Activated effector memory CD4-positive, alpha-beta T cell treated with Interleukin-2 at 50 U/mL for 16 hours (primary cell): ENCODE results near the gene MYO7B.

Experiments
- DNase-seq: peaks from one replicate; pipeline ENCODE4 v3.0.0-alpha.2; 2020

MYO7B gene

GRCh38 chr2:127535422-127535901 is at the start of gene MYO7B:
TSS of gene MYO7B (plus strand) at chr2:127535683. CDS start at chr2:127559723, 24,040 bp downstream.
- DNase-seq, result no peak

GRCh38 chr2:127485694-127486071 is 49.8 kb upstream of the MYO7B start:
- no peak for DNase-seq

GRCh38 chr2:127486247-127487058 is 49.0 kb upstream of the MYO7B start:
- no peak for DNase-seq

GRCh38 chr2:127490283-127490682 is 45.2 kb upstream of the MYO7B start:
- DNase-seq, result no peak

GRCh38 chr2:127498386-127498785 is 37.1 kb upstream of the MYO7B start:
- DNase-seq, result no peak

- DNase-seq, result no peak
Observed at GRCh38 chr2:127503491-127503890, 32.0 kb upstream of the MYO7B start.

- no peak for DNase-seq
Observed at GRCh38 chr2:127504552-127505430, 30.7 kb upstream of the MYO7B start.

- no peak for DNase-seq
Observed at GRCh38 chr2:127506510-127506909, 29.0 kb upstream of the MYO7B start.

- DNase-seq, result no peak
Observed at GRCh38 chr2:127508023-127508630, 27.4 kb upstream of the MYO7B start.

GRCh38 chr2:127508631-127509034 is 26.9 kb upstream of the MYO7B start:
- no peak for DNase-seq

GRCh38 chr2:127510073-127510472 is 25.4 kb upstream of the MYO7B start:
- DNase-seq, result no peak

- no peak for DNase-seq
Observed at GRCh38 chr2:127511090-127511695, 24.3 kb upstream of the MYO7B start.

GRCh38 chr2:127511917-127512316 is 23.6 kb upstream of the MYO7B start:
- no peak for DNase-seq

- DNase-seq, result no peak
Observed at GRCh38 chr2:127512362-127512761, 23.1 kb upstream of the MYO7B start.

- DNase-seq, result no peak
Observed at GRCh38 chr2:127514076-127514475, 21.4 kb upstream of the MYO7B start.

- no peak for DNase-seq
Observed at GRCh38 chr2:127514485-127514884, 21.0 kb upstream of the MYO7B start.

GRCh38 chr2:127515383-127515915 is 20.0 kb upstream of the MYO7B start:
- no peak for DNase-seq

- no peak for DNase-seq
Observed at GRCh38 chr2:127516041-127516762, 19.3 kb upstream of the MYO7B start.

- no peak for DNase-seq
Observed at GRCh38 chr2:127517465-127517864, 18.0 kb upstream of the MYO7B start.

GRCh38 chr2:127520424-127520823 is 15.1 kb upstream of the MYO7B start:
- DNase-seq, result no peak

- DNase-seq, result no peak
Observed at GRCh38 chr2:127523269-127523939, 12.1 kb upstream of the MYO7B start.
